KMS-11 (cell line): Measurements from ENCODE around the gene ATP6V1G2.
A peak's percentile ranks its signal among the peaks of the same experiment; 100 is the strongest.

ENCODE experiments used
- H2AFZ ChIP-seq: fragments of 200-600 bp; sonication (generic); 2 replicates; pipeline ENCODE4 v1.6.1; 2016; ENCODE audit warnings: antibody characterized with exemption, mixed run types, low read depth
- H3K27ac ChIP-seq: fragments of 200-600 bp; sonication (generic); 2 replicates; pipeline ENCODE4 v1.6.1; 2016; ENCODE audit warnings: mild to moderate bottlenecking, mixed run types
- H3K27me3 ChIP-seq: fragments of 200-600 bp; sonication (generic); 2 replicates; pipeline ENCODE4 v1.6.1; 2017; ENCODE audit warnings: mild to moderate bottlenecking, low read depth, mixed run types, moderate library complexity; ENCODE audit not compliant: insufficient read depth
- H3K36me3 ChIP-seq: fragments of 200-600 bp; sonication (generic); 2 replicates; pipeline ENCODE4 v1.6.1; 2017; ENCODE audit warnings: mild to moderate bottlenecking, mixed run types; ENCODE audit not compliant: insufficient read depth
- H3K4me1 ChIP-seq: fragments of 200-600 bp; sonication (generic); 2 replicates; pipeline ENCODE4 v1.6.1; 2016; ENCODE audit warnings: mild to moderate bottlenecking, low read depth, mixed run types; ENCODE audit not compliant: poor library complexity, severe bottlenecking
- H3K4me2 ChIP-seq: fragments of 200-600 bp; sonication (generic); 2 replicates; pipeline ENCODE4 v1.7.0; 2016; ENCODE audit warnings: mild to moderate bottlenecking, mixed run types
- H3K4me3 ChIP-seq: fragments of 200-600 bp; sonication (generic); IDR thresholded peaks from 2 replicates; pipeline ENCODE4 v1.6.1; 2017; ENCODE audit warnings: low read depth, low read length, mixed read lengths; ENCODE audit not compliant: insufficient read depth
- H3K79me2 ChIP-seq: fragments of 200-600 bp; sonication (generic); 2 replicates; pipeline ENCODE4 v1.6.1; 2016; ENCODE audit warnings: low read depth, mixed run types; ENCODE audit not compliant: insufficient read depth
- H3K9ac ChIP-seq: fragments of 200-600 bp; sonication (generic); 2 replicates; pipeline ENCODE4 v1.6.1; 2016; ENCODE audit warnings: mild to moderate bottlenecking, mixed run types
- H4K20me1 ChIP-seq: fragments of 200-600 bp; sonication (generic); 2 replicates; pipeline ENCODE4 v1.6.1; 2016; ENCODE audit warnings: mild to moderate bottlenecking, mixed run types; ENCODE audit not compliant: insufficient read depth
- TF ChIP-seq, protein P1 (sequence below): fragments of 200-600 bp; sonication (generic); conservative IDR thresholded peaks from 2 replicates; pipeline ENCODE4 v1.6.1; 2017; ENCODE audit warnings: low read depth, mild to moderate bottlenecking, antibody characterized with exemption, low read length, moderate library complexity, mixed read lengths

ATP6V1G2 gene

DNA sequence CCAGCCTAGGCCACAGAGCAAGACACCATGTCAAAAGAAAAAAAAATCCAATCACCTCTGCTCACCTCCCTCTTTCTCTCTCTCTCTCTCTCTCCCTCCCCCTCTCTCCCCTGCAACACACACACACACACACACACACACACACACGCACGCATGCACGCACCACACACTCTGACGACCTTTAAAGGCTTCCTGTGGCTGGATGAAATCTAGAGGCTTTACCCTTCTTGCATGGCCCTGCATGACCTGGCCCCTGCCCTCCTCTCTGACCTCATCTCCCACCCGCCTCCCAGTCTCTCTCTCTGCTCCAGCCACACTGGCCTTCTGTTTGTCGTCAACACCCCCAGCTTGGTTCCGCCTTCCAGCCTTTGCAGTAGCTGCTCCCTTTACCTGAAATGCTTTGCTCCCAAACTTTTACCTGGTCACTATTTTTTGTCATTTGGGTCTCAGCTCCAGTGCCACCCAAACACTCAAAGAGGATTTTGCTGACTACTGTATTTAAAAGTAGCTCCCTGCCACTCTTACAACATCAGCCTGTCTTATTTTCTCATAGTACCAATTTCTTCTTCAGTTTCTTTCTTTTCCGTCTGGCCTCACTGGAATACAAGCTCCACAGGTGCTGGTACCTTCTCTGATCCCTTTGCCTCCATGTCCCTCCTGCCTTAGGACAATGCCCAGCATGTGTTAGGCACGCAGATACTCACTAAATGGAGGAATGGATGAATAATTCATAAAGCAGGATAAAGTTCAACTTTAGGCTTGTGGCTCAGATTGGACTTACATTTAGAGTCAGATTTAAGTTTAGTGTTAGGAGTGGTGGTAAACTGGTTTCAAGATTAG, 21.3 kb upstream of the ATP6V1G2 start:
- Histone ChIP-seq H3K36me3 (no peaks in the 10 kb centered on the region), H3K4me1 (peaks cover 54% of the 10 kb centered on the region), H3K79me2 (no peaks in the 10 kb centered on the region), H2AFZ (no peak overlapping the region), H3K27me3 (peaks cover 45% of the 10 kb centered on the region), H3K27ac (peak overlapping the region; percentile 21; the same call in 1 of the 2 replicates), H3K4me2 (peak overlapping the region; percentile 69), H3K4me3 (no peak overlapping the region), H4K20me1 (no peaks in the 10 kb centered on the region), H3K9ac (no peak overlapping the region)
- TF ChIP-seq, protein P1, sequence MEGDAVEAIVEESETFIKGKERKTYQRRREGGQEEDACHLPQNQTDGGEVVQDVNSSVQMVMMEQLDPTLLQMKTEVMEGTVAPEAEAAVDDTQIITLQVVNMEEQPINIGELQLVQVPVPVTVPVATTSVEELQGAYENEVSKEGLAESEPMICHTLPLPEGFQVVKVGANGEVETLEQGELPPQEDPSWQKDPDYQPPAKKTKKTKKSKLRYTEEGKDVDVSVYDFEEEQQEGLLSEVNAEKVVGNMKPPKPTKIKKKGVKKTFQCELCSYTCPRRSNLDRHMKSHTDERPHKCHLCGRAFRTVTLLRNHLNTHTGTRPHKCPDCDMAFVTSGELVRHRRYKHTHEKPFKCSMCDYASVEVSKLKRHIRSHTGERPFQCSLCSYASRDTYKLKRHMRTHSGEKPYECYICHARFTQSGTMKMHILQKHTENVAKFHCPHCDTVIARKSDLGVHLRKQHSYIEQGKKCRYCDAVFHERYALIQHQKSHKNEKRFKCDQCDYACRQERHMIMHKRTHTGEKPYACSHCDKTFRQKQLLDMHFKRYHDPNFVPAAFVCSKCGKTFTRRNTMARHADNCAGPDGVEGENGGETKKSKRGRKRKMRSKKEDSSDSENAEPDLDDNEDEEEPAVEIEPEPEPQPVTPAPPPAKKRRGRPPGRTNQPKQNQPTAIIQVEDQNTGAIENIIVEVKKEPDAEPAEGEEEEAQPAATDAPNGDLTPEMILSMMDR: no peak

DNA sequence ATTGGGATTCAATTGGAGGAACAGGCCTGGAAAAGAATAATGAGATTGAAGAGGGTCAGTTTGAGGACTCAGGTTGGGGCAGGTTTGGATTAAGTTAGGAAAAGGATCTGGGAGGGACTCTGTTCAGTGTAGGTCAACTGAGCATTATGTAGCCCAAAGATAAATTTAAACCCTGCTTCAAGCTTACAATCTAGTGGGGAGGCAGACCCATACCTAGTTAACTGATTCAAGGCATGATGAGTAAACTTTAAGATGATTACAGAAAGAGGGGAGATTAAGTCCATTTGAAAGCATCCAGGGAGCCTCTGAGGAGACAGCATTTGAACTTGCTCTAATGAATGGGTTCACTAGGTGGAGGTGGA, 14.3 kb upstream of the ATP6V1G2 start:
- Histone ChIP-seq H3K9ac (no peak overlapping the region), H2AFZ (no peak overlapping the region), H3K79me2 (no peaks in the 10 kb centered on the region), H3K27me3 (peaks cover 13% of the 10 kb centered on the region), H3K4me1 (peaks cover 17% of the 10 kb centered on the region), H3K36me3 (no peaks in the 10 kb centered on the region), H4K20me1 (no peaks in the 10 kb centered on the region), H3K27ac (no peak overlapping the region), H3K4me3 (no peak overlapping the region), H3K4me2 (no peak overlapping the region)
- TF ChIP-seq, protein P1: no peak

DNA sequence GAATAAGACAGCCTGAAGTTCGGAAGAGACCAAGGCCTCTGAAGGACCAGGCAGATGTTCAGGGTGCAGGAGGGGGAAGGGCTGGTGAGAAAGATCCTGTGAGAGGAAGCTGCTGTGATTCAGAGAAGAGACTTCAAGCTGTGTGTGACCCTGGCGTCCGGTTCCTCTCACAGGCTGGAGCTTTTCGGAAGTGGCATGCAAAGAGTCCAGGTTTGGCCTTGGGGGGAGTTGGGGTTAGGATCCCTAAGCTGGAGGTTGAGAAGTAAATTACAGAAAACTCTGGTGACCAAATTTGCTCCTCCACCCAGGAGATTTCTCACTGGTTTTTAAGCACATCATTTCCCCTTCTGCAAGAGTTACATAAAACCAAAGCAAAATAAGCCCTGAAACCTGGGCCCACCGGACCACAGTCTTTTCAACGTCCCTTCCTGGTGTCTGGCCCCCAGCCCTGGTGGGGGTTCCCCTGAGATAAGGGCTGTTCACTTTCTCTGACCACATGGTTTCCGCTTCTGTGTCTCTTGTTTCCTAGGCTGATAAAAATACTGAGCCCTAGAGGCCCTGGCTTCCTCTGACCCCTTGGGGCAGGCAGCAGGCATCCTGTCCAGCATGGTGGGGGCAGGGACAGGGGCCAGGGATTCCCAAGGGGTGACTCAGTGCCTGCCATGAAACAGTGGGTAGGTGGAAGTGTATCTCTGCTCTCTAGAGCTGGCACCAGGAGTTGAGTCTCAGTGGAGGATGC, 13.7 kb upstream of the ATP6V1G2 start:
- Histone ChIP-seq H3K9ac (no peak overlapping the region), H4K20me1 (no peaks in the 10 kb centered on the region), H3K36me3 (no peaks in the 10 kb centered on the region), H3K4me1 (peaks cover 17% of the 10 kb centered on the region), H3K4me2 (no peak overlapping the region), H3K27me3 (peaks cover 11% of the 10 kb centered on the region), H3K4me3 (no peak overlapping the region), H3K79me2 (no peaks in the 10 kb centered on the region), H2AFZ (no peak overlapping the region), H3K27ac (no peak overlapping the region)
- TF ChIP-seq, protein P1: no peak

DNA sequence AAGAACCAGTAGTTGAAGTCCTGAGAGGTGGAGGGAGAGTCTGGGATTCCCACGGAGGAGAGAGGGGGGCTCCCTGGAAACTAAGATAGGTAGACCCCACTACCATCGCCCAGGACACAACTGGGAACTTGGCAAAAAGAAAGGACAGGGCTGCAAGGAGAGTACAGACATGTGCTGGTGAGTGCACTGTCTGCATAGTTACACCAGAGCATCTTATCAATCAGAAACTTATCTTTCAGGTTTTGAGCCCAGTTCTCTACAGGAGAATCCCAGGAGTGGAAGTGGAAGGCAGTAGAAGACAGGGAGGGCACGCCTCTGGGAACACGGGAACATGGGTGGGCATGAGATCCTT, 13.2 kb upstream of the ATP6V1G2 start:
- Histone ChIP-seq H3K4me1 (peaks cover 17% of the 10 kb centered on the region), H3K27me3 (peaks cover 6% of the 10 kb centered on the region; the same call in 1 of the 2 replicates), H3K9ac (no peak overlapping the region), H3K4me3 (no peak overlapping the region), H4K20me1 (no peaks in the 10 kb centered on the region), H2AFZ (no peak overlapping the region), H3K79me2 (no peaks in the 10 kb centered on the region), H3K4me2 (no peak overlapping the region), H3K27ac (no peak overlapping the region), H3K36me3 (no peaks in the 10 kb centered on the region)
- TF ChIP-seq, protein P1: no peak
